Stimulated activated CD8-positive, alpha-beta memory T cell treated with anti-CD3 and anti-CD28 coated beads, Interleukin-15, amount 100 ng/mL, for 24 hours (primary cell): ENCODE results near the gene GAS2.

Experiments used
- DNase-seq: peaks from one replicate; pipeline ENCODE4 v3.0.0-alpha.2; 2020; ENCODE audit warnings: low read depth

The GAS2 gene

DNA sequence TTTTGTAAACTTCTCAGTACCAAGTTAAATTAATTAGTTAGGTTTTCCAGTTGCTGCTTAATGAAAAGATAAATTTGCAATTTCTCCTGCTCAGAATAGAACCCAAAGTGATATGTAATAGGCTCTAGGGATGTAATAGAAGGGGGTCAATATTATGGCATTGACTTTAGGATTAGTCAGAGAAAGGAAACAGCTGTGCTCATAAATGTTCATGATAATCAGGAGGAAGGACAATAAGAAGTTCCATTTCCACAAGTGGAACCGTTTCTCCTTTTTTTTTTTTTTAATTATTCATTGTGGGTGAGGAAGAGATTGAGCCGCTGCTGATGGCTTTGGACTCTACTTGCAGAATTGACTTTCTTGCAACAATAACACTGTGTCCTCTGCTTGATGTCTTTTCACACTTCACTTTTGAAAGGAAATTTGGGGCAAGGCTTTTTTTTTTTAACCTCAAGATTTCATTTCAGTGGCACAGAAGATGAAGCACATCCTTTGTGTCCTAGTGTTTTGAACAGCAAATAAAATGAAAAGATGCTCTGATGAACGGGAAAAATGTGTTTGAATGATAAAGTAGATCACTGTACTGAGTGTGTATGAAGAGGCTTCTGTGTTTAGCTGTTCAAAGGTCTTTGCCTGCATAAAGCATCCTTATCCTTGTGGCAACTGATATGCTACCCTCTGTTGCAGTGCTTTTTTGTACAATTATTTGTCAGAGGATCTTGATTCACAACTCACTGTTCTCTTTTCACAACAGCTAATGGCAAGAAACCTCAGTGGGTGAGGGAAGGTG, 62.4 kb downstream of the GAS2 start:
- no peak for DNase-seq

DNA sequence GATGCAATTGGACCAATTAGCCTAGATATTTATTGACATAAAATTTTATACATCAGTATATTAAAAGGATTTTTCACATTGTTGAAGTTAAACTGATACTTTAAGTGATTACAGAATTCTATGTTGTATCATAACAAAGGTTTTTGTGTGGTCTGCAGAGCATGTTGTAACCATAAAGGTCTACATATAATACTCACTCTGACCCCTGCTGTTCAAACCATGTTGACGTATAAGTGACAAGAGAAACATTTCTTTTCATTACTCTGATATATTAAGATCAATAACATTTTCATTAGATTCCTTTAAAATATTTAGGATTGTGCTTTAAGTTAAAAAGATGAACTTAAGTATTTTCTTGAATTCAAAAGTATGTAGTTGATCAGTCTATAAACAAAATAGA, 63.9 kb downstream of the GAS2 start:
- DNase-seq: no peak

DNA sequence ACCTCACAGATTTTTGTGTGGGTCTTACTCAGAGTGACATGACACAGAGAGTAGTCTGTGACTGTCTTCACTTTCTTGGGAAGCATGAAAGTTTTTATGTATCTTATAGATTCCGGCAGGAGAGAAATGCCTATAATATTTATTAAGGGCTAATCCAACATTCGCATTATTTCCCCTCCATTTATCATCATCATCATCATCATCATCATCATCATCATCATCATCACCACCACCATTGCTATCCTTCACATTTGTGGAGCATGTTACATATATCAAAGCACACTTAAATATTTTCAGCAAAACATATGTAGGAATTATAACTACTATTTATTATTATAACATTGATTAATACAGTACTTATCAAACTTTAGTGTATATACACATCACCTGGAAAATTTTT, 66.2 kb downstream of the GAS2 start:
- DNase-seq: no peak

DNA sequence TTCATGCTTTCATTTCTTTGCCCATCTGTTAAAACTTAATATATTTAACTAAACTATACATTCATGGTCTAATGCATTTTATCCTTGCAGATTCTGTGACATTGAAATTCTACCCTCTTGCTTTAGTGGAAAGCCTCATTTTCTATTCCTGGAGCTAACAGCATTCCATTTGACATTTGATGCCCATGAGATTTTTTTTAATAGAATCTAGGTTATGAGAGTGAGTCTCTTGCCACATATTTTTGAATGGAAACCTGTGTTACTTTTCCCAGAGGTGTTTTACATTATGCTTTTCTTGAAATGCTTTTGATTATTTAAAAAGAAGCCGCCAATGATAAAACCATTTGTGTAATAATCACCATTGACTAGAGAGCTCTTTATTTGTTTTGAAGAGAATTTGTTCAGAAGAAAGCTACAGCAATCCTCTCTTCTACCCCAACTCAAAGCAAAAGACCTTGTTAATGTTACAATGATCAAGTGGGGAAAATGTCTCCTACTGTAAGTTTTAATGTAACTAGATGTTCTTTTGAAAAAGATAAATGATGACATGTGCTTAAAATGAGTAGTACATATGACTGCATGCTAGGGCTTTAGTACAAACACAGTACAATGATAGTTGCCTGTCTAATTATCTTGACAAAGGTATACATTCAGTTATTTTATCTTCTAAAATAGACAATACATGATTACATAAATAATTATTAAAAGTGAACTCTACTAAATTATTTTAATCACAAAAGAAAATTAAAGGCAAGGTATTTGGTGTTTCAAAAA, 67.3 kb downstream of the GAS2 start:
- no peak for DNase-seq

DNA sequence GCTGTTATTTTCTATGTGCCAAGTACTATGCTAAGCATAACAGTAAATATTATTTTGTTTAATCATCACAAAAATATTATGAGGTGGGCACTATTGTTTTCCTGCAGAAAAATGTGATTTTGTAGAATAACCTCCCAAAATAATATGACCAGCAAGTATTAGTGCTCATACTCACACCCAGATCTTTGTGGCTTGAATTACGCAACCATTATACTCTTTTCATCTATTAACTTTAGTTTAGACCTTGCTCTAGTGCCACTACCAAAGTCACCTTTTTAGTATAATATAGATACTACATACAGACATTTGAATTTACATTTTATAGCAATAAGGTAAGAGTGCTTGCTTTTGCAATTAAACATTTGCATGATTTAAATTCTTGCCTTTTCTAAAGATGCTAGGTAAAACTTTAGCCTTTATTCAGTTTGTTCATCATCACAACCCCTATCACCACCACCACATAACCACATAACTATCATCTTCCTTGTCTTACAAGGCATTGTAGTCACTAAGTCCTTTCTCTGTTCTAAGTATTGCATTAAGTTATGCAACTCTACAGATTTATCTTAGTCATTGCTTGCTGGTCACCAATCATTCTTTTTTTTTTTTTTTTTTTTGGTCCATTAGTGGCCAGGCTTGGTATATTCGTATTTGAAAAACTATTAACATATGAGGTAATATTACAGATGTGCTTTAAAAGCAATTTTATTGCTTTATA, 68.4 kb downstream of the GAS2 start:
- no peak for DNase-seq

DNA sequence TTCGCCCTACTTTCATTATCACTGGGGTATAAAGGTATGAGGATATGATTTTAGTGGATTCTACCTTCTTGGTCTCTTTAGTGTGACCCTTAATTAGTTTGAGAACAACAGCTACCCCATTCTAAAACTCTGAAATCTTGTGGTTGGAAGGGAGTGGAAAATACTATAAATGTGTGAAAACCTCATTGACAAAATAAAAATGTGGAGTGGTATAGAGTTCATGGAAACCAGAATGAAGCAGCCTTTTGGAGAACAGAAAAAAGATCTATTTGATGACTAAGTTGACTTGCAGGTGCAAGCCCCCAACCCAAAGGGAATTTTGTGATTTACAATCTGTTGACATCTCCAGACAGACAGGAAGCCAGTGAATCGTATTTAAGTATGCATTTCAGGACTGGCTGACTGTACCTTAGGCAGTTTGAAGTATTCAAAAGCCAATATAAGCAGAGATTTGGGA, 75.8 kb downstream of the GAS2 start:
- DNase-seq: no peak

DNA sequence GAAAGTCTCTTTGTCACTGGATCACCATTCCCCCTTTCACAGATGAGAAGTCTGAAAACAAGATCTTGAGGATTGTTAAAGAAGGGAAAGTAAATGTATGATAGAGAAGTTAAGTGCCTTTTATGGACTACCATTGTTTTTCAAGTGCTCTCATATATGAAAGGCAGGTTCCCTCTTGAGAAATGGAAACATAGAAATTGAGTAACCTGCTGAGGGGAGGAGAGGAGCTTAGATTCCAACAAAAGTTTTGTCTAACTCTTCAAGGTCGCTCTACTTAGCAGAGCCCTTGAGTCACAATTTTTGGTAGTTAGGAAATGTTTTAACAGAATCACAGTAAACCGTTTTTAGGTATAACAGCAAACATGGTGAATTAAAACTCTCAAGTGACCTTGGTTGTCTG, 83.1 kb downstream of the GAS2 start:
- no peak for DNase-seq

DNA sequence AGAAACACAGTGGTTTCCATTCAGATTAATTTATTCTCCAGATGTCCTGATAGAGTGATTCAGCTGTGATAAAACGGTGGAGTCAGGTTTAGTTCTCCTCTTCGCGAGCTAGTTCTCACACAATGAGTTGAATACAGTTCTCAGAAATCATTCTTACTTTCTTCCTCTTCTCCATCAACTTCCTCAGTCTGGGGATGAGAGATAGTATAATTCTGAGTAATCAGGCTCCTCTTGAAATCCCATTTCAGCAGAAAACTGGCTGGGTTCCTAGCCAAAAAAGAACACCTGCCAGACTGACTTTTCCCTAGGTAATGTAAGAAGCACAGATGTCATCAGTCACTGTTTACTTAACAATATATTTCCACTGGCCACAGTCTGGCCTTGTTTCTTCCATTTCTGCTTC, 86.5 kb downstream of the GAS2 start:
- DNase-seq: no peak

DNA sequence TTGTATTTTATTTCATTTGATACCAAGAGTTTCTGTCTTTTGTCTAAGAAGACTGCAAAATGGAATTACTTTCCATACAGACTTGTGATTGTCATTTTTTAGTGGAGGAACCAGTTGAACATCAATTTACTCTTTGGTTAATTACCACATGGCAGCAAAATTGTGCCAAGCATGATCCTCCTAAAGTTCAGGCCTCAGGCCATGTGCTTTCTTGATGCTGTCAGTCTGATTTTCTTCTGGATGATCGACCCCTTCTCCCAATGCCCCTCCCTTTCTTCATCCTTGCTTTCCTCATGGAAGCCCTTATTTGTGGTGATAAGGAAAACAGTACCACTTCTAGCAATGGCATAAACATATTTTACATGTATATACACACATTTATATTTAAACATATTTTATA, 87.0 kb downstream of the GAS2 start:
- no peak for DNase-seq

DNA sequence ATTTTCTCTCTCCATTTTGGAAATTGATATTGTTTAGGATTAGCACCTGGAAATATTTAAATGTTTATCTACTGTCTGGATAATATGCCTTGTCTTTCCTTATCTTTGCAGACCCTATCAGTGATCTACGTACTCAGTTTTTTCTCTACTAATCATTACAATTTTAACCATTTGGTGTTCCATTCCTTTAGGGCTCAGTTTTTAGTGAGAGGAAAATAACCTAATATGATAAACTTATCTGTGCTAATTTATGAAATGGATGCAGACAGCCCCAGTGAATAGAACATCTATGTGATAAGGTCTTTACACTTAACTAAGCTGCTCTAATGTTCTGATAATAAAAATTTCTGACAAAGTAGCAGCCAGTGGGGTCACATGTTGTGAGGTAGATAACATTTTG, 94.7 kb downstream of the GAS2 start:
- no peak for DNase-seq

DNA sequence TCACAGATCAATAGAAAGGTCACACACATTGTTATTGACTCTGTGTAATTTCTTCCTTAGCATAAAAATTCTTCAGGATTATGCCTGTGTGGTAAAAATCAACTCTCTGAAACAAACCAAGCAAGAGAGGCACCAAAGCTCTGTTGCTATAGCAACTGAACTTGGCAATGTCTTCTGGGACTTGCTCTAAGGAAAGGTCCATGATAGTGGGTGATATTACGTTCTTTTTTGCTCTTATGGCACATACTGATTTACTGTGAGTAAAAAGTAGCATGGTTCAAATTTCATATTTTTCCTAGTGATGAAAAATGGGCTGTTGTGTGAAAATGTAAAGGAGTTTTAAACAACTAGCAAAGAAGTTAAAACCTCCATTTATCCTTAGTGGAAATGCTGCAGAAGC, 96.8 kb downstream of the GAS2 start:
- DNase-seq: no peak

DNA sequence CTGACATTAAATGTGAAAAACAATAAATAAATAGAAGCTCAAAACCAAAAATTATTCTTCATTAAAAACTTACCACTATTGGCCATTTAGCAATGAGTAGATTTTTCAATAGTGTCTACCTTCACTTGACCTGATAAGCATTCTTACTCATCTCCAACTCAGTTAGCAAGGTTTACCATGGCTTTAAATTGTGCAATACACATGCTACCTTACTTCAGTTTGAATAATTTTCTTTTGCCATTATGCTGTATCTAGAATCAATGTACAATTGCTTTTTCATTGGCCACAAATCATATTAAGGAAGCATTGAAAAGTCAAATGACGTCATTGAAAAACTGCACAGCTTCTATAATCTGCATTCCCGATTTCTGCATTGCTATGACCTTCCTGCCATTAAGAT, 98.3 kb downstream of the GAS2 start:
- DNase-seq: no peak

DNA sequence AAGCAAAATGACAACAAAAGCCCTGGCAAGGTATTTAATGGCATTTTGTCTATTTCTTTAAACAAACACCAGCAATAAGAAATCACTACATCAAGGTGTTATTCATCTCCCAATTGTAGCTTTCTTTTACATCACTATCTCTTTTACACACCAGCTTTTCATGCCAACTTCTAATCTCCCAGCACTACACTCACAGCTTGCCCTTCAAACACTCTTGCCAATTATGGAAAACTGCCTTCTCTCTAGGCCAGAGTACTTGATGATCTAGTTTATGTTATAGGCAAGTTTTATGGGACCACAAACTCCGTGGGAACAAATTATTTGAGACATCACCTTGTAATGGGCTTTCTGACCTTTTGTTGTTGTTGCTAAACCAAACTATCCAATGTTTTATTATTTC, 101.9 kb downstream of the GAS2 start:
- DNase-seq: no peak

DNA sequence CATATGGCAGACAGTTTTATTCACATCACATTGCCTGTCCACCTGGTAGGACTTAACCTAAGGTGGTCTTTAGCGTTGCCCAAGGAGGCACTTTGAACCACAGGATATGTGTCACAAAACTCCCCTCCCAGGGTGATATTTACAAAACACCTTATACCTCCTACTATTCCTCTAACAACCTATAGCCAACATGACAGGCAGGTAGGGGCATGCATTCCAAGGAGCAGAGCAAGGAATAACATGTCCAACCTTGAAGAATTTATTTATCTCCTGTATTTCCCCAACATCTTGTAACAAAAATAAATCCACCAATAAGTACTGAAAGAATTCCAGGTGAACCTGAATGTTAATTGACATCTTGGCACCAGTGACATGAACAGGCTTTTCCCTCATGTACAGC, 102.7 kb downstream of the GAS2 start:
- no peak for DNase-seq

DNA sequence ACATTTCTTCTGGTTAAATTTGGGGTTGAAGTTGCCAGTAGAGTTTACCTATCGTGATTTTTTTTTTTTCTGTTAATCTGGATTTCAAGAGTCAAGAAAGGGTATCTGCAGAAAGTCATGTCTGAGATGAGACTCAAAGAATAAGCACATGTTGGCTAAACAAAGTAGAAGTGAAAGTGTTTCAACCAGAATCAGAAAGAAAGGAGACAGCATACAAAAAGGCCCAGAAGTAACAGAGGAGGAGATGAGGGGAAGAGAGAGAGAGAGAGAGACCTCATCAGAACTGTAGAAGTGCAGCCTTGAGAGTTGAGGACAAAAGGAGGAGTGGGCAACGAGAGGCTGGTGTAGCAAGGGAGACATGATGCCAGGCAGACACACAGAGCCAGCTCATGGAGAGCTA, 108.3 kb downstream of the GAS2 start:
- no peak for DNase-seq

DNA sequence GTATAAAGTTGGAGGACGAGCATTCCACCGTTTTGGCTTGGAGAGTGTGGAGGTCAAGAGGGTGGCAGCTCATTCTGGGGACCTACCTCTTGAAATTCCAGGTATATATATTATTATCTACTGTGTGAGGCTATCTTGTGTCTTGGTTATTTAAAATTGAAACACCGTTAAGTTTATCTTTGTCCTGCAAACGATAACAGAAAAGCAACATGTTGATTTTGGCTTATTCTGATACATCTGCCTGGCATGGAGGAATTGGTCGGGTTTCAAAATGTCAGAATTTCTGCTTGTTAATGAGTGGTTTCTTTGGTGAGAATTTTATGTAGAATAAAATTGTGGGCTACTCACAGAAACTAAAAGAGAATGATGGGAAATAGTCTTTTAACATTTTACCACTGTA, 108.8 kb downstream of the GAS2 start:
- no peak for DNase-seq

DNA sequence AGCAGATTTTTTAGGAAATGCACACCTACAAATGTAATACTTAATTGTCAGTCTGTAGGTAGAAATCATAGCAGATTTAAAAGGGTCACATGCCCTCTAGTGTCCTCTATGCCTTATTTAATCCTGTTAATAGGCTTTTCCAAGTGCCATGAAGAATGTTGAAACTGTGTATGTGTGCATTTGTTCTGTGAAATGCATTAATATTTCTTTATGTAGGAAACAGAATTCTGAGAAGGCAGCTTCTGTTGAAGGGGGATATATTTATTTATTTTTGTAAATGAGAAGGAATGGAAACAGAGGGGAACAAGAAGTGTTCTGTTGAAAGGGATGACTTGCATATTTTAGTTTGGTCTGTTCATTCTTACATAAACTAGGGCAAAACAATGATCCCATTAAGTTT, 112.2 kb downstream of the GAS2 start:
- no peak for DNase-seq

DNA sequence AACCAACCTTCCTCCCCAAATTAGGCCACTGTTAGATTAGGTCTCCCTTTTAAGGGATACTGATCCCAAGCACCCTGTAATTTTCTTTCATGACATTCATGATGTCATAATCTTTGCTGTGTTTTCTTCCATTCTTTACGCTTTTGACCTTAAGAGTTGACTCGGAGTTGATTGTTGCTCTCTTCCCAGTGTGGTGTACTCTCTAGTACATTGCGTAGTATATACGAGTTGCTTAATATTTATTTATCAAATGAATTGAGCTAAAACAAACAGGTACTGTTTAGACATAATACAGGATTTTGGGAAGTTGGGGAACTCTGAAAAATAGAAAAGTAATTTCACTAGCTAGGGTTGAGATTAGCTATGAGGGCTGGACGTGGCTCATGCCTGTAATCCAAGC, 113.4 kb downstream of the GAS2 start:
- DNase-seq: no peak

DNA sequence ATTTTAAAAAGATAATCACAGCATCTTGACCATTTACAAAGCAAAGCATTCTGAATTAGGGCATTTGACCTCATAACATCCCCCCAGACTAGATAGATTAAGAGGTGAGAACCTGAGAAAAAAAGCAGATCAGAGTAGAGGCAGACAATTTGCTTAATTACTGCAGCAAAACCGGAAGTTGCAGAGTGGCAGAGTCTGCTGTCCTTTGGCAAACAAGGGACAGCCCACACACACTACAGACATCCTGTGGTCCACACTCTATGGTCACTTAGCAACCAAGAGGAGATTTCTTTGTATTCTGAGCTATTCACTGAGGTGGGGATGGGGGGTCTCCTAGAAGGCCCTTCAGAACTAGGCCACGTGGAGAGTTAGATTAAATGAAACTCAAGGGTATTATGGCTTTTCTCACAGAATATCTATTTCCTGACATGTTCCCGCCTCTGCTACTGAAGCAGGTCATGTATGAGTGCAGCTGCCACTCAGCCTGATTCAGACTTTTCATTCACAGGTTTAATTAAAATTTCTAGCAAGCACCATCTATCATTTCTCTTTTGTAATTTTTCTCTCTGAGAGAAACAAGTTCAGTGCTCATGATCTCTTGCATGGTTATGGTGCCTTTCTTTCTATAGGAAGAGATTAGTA, 114.7 kb downstream of the GAS2 start:
- DNase-seq: no peak

DNA sequence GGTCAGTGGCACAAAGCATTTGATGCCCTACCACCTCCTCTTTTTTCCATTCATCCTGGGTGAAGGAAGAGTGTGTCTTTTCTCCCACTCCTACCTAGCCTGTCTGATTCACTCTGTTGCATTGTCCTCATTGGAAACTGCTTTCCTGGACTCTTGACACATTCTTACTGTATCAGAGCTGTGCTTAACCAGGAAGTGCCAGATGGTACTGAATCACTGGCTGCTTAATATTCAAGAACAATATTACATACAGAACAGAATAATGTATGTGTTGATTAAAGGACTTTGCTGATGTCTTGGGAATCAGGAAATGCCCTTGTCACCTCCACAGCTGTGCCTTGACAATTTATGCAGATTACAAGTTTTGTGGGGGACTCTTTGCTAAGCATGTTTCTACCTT, 118.8 kb downstream of the GAS2 start:
- DNase-seq: no peak

DNA sequence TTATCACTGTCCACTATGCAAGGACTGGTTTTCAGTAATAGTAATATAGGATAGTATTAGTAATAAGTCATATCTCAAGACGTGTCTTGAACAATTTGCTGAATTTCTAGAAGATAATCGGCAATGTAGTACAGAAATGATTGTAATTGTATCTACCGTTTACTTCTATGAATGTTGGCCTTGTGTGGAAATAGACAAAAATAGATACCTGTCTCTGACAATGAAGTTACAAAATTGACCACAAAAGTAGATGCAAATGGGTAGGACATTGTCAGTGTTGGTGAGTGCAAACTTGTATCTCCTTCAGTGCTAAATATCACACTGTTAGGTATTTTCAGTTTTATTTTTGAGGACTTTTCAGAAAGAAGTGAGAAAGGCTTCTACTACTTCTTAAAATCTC, 120.1 kb downstream of the GAS2 start:
- DNase-seq: no peak

DNA sequence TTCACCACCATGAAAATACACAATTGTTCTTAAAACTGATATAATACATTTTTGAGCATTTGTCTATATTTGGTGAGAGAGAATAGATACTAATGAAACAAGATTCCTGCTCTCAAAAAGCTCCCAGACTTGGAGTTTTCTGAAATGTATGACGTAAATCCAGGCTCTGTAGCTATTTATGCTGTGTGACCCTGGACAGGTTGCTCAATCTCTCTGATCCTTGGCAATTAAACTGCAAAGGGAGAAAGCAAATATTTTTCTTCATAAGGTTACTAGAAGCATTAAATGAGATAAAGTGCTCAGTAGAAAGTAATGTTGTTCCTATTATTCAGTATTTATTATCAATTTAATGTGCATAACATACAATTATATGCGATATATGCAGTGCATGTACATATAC, 120.6 kb downstream of the GAS2 start:
- no peak for DNase-seq
